Effector memory CD4-positive, alpha-beta T cell (primary cell): Measurements from ENCODE around the gene ATG7.

ENCODE experiments used
- DNase-seq, 3 donors: peaks; one replicate each; pipeline ENCODE4 v3.0.0-alpha.2; 2020
- H3K27ac ChIP-seq: 2 replicates; pipeline ENCODE4 v1.7.0; 2013; ENCODE audit warnings: mild to moderate bottlenecking, low read length, moderate library complexity; ENCODE audit not compliant: insufficient read depth, poor library complexity, severe bottlenecking
- H3K27me3 ChIP-seq: replicated peaks from 2 replicates; pipeline ENCODE4 v1.7.0; 2013; ENCODE audit warnings: mild to moderate bottlenecking, low read length; ENCODE audit not compliant: insufficient read depth, control insufficient read depth, poor library complexity, severe bottlenecking
- H3K36me3 ChIP-seq: 2 replicates; pipeline ENCODE4 v1.7.0; 2013; ENCODE audit warnings: mild to moderate bottlenecking, low read length, moderate library complexity; ENCODE audit not compliant: control insufficient read depth, insufficient read depth
- H3K4me1 ChIP-seq: 2 replicates; pipeline ENCODE4 v1.7.0; 2013; ENCODE audit warnings: low read length, mild to moderate bottlenecking; ENCODE audit not compliant: control insufficient read depth, insufficient read depth, poor library complexity, severe bottlenecking
- H3K4me3 ChIP-seq: 2 replicates; pipeline ENCODE4 v1.7.0; 2013; ENCODE audit warnings: low read length, low read depth, mild to moderate bottlenecking; ENCODE audit not compliant: insufficient read depth, poor library complexity, severe bottlenecking
- H3K9me3 ChIP-seq: 2 replicates; pipeline ENCODE4 v1.7.0; 2013; ENCODE audit warnings: mild to moderate bottlenecking, low read length, moderate library complexity; ENCODE audit not compliant: control insufficient read depth

ATG7 gene

GRCh38 chr3:11290743-11291680, 18.8 kb downstream of the ATG7 start:
- H3K27ac ChIP-seq: peak overlapping the region; percentile 49
- peaks cover 24% of the 10 kb centered on the region for H3K4me1 ChIP-seq

GRCh38 chr3:11291808-11292207, 19.6 kb downstream of the ATG7 start:
- Histone ChIP-seq H3K27me3 (no peaks in the 10 kb centered on the region), H3K27ac (peak overlapping the region; percentile 49), H3K4me1 (peaks cover 24% of the 10 kb centered on the region), H3K36me3 (no peaks in the 10 kb centered on the region), H3K4me3 (no peak overlapping the region), H3K9me3 (no peaks in the 10 kb centered on the region)
- DNase-seq: no peak

More at GRCh38 chr3:11290743-11291680, 18.8 kb downstream of the ATG7 start:
- no peak overlapping the region for H3K4me3 ChIP-seq
- H3K9me3 ChIP-seq: no peaks in the 10 kb centered on the region
- H3K27me3 ChIP-seq: no peaks in the 10 kb centered on the region
- peak in 1 of 3 donors; percentile 5 for DNase-seq
- no peaks in the 10 kb centered on the region for H3K36me3 ChIP-seq

DNA sequence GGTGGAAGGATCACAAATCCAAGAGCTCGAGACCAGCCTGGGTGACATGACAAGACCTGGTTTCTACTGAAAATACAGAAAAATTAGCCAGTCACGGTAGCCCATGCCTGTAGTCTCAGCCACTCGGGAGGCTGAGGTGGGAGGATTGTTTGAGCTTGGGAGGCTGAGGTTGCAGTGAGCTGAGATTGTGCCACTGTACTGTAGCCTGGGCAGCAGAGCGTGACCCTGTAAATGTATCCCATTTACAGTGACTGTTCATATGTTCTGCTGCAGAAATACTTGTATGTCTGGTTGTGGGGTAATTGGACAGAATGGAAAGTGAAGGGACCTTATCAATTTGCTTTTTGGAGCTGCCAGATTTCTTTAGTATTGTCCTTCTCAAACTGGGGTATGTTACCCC, 24.9 kb downstream of the ATG7 start:
- DNase-seq: no peak
- H3K4me3 ChIP-seq: no peak overlapping the region
- H3K27ac ChIP-seq: no peak overlapping the region
- peaks cover 28% of the 10 kb centered on the region for H3K36me3 ChIP-seq
- no peaks in the 10 kb centered on the region for H3K9me3 ChIP-seq
- no peaks in the 10 kb centered on the region for H3K27me3 ChIP-seq
- no peaks in the 10 kb centered on the region for H3K4me1 ChIP-seq

- H3K4me3 ChIP-seq: no peak overlapping the region
- no peak for DNase-seq
- no peaks in the 10 kb centered on the region for H3K27me3 ChIP-seq
- H3K27ac ChIP-seq: no peak overlapping the region
- H3K36me3 ChIP-seq: peaks cover 37% of the 10 kb centered on the region
- H3K4me1 ChIP-seq: no peaks in the 10 kb centered on the region
- H3K9me3 ChIP-seq: no peaks in the 10 kb centered on the region
Measured at GRCh38 chr3:11300970-11301369, 28.8 kb downstream of the ATG7 start.

DNA sequence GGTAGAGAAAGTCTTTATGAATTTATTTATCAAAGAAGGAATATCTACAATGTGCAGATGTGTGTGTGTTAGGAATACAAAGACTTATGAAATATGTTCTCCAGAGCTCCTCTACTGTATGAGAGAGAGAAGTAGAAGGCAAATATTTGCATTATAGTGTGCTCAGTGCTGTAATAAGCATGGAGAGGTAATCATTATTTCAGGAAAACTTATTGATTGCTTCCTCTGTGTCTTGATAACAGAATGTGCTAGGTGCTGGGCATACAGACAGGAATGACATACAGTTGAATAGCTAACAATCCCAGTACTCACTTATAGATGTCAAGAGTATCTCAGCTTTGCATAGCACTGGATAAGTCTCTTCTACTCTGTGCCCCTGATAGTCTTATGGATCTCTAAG, 30.2 kb downstream of the ATG7 start:
- Histone ChIP-seq H3K27me3 (no peaks in the 10 kb centered on the region), H3K4me1 (peaks cover 5% of the 10 kb centered on the region), H3K36me3 (peaks cover 48% of the 10 kb centered on the region), H3K4me3 (no peak overlapping the region), H3K9me3 (no peaks in the 10 kb centered on the region), H3K27ac (no peak overlapping the region)
- DNase-seq: no peak

- Histone ChIP-seq H3K27ac (no peak overlapping the region), H3K27me3 (no peaks in the 10 kb centered on the region), H3K9me3 (no peaks in the 10 kb centered on the region), H3K4me1 (peaks cover 5% of the 10 kb centered on the region), H3K4me3 (no peak overlapping the region), H3K36me3 (peaks cover 56% of the 10 kb centered on the region)
- DNase-seq: no peak
Measured at GRCh38 chr3:11304175-11304574, 32.0 kb downstream of the ATG7 start.

DNA sequence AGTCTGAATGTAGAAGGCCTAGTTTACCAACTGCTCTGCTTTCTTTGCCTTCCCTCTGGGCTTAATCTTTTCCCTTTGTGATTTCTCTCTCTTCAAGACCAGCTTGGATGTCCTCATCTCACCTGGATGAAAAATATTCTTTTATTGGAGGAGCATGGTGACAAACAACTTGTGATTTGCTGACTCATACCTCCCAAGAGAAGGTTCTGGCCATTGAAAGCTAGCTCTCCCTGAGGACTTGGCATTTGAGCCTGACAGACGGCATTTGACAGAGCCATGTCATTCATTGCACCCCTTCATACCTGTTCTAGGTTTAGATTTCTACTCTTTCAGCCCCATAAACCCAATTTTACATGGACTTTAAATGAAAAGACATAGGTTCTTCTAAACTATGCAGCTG, 33.3 kb downstream of the ATG7 start:
- Histone ChIP-seq H3K27me3 (no peaks in the 10 kb centered on the region), H3K4me3 (no peak overlapping the region), H3K4me1 (peaks cover 5% of the 10 kb centered on the region), H3K36me3 (peaks cover 49% of the 10 kb centered on the region), H3K27ac (no peak overlapping the region), H3K9me3 (no peaks in the 10 kb centered on the region)
- DNase-seq: no peak

DNA sequence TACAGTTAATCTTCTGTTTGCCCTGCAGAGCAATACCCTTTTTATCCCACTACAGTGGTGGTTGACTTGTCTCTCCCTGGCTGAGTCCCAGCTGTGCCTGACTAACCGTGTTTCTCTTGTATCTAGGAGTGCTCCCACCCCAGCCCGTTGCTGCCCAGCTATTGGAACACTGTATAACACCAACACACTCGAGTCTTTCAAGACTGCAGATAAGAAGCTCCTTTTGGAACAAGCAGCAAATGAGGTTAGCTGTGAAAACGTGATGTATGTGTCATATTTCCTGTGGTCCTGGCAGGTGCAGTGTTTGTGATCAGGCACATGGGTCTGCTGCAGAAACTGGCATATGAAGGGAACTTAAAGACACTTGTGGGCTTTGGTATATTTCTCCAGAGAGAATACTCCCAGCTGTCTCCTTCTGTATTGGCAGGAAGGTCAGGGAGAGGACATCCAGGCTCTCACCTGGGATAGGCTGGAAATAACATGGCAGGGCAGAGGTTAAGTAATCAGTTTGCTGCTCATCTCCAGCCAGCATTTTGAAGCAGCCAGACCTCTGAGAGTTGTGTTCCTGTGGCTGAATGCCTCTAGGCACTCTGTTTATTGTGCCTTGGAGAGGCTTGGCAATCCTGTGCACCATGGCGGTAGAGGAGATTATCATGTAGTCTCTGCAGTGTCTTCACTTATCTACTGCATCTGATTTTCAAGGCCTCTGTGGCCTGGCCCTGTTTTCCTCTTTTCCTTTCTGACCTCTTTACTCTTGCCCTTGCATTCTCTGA, 34.8 kb downstream of the ATG7 start:
- no peak for DNase-seq
- Histone ChIP-seq H3K27ac (no peak overlapping the region), H3K27me3 (no peaks in the 10 kb centered on the region), H3K36me3 (peaks cover 43% of the 10 kb centered on the region), H3K4me3 (no peak overlapping the region), H3K4me1 (peaks cover 5% of the 10 kb centered on the region), H3K9me3 (no peaks in the 10 kb centered on the region)

GRCh38 chr3:11307830-11308432, 35.7 kb downstream of the ATG7 start:
- H3K4me3 ChIP-seq: no peak overlapping the region
- H3K27ac ChIP-seq: no peak overlapping the region
- H3K4me1 ChIP-seq: peaks cover 5% of the 10 kb centered on the region
- DNase-seq: no peak
- peaks cover 40% of the 10 kb centered on the region for H3K36me3 ChIP-seq
- H3K9me3 ChIP-seq: no peaks in the 10 kb centered on the region
- no peaks in the 10 kb centered on the region for H3K27me3 ChIP-seq
